ENCODE measurements around the gene ZNF862. TPM values are rescaled to one million over a fixed set of nuclear protein-coding genes. Genes with fewer than 3 reads are reported as not detected.

The ZNF862 gene
- total RNA-seq, 1 experiment from 2014 or later = 2.8 TPM

- no peak for DNase-seq (ENCODE audit: low read depth)
- in situ Hi-C loops (cut with HindIII; ENCODE audit: low pct_unique_long_range_greater_than_20kb, low sequenced_read_pairs) = no loop called here
Measured at GRCh38 chr7:149833495-149834130, 4.6 kb upstream of the ZNF862 start.

GRCh38 chr7:149834601-149835000, 3.6 kb upstream of the ZNF862 start:
- no peak for DNase-seq (ENCODE audit: low read depth)
- in situ Hi-C loops (cut with HindIII; ENCODE audit: low pct_unique_long_range_greater_than_20kb, low sequenced_read_pairs) = no loop called here

- no peak for DNase-seq (ENCODE audit: low read depth)
- in situ Hi-C loops (cut with HindIII; ENCODE audit: low pct_unique_long_range_greater_than_20kb, low sequenced_read_pairs) = no loop called here
Measured at GRCh38 chr7:149836434-149836833, 1.7 kb upstream of the ZNF862 start.

- no peak for DNase-seq (ENCODE audit: low read depth)
- in situ Hi-C loops (cut with HindIII; ENCODE audit: low pct_unique_long_range_greater_than_20kb, low sequenced_read_pairs) = no loop called here
Measured at GRCh38 chr7:149837564-149838223, 481 bp upstream of the ZNF862 start.

GRCh38 chr7:149838992-149839408, 825 bp downstream of the ZNF862 start:
- in situ Hi-C loops (cut with HindIII; ENCODE audit: low pct_unique_long_range_greater_than_20kb, low sequenced_read_pairs) = no loop called here
- no peak for DNase-seq (ENCODE audit: low read depth)

GRCh38 chr7:149839933-149840332, 1.8 kb downstream of the ZNF862 start:
- in situ Hi-C loops (cut with HindIII; ENCODE audit: low pct_unique_long_range_greater_than_20kb, low sequenced_read_pairs) = no loop called here
- DNase-seq (ENCODE audit: low read depth) = no peak

- no peak for DNase-seq (ENCODE audit: low read depth)
- in situ Hi-C loops (cut with HindIII; ENCODE audit: low pct_unique_long_range_greater_than_20kb, low sequenced_read_pairs) = no loop called here
Measured at GRCh38 chr7:149843566-149843965, 5.4 kb downstream of the ZNF862 start.

- DNase-seq (ENCODE audit: low read depth) = no peak
- in situ Hi-C loops (cut with HindIII; ENCODE audit: low pct_unique_long_range_greater_than_20kb, low sequenced_read_pairs) = no loop called here
Measured at GRCh38 chr7:149844445-149844844, 6.3 kb downstream of the ZNF862 start.

- no peak for DNase-seq (ENCODE audit: low read depth)
- in situ Hi-C loops (cut with HindIII; ENCODE audit: low pct_unique_long_range_greater_than_20kb, low sequenced_read_pairs) = no loop called here
Measured at GRCh38 chr7:149845257-149845980, 7.2 kb downstream of the ZNF862 start.

- no peak for DNase-seq (ENCODE audit: low read depth)
- in situ Hi-C loops (cut with HindIII; ENCODE audit: low pct_unique_long_range_greater_than_20kb, low sequenced_read_pairs) = no loop called here
Measured at GRCh38 chr7:149846021-149846420, 7.8 kb downstream of the ZNF862 start.

GRCh38 chr7:149846436-149847046, 8.4 kb downstream of the ZNF862 start:
- in situ Hi-C loops (cut with HindIII; ENCODE audit: low pct_unique_long_range_greater_than_20kb, low sequenced_read_pairs) = no loop called here
- DNase-seq (ENCODE audit: low read depth) = no peak

GRCh38 chr7:149849174-149849573, 11.0 kb downstream of the ZNF862 start:
- in situ Hi-C loops (cut with HindIII; ENCODE audit: low pct_unique_long_range_greater_than_20kb, low sequenced_read_pairs) = no loop called here
- no peak for DNase-seq (ENCODE audit: low read depth)

GRCh38 chr7:149850007-149850594, 11.9 kb downstream of the ZNF862 start:
- in situ Hi-C loops (cut with HindIII; ENCODE audit: low pct_unique_long_range_greater_than_20kb, low sequenced_read_pairs) = no loop called here
- no peak for DNase-seq (ENCODE audit: low read depth)

GRCh38 chr7:149850716-149851115, 12.5 kb downstream of the ZNF862 start:
- in situ Hi-C loops (cut with HindIII; ENCODE audit: low pct_unique_long_range_greater_than_20kb, low sequenced_read_pairs) = no loop called here
- no peak for DNase-seq (ENCODE audit: low read depth)

- no peak for DNase-seq (ENCODE audit: low read depth)
- in situ Hi-C loops (cut with HindIII; ENCODE audit: low pct_unique_long_range_greater_than_20kb, low sequenced_read_pairs) = no loop called here
Measured at GRCh38 chr7:149851449-149851848, 13.3 kb downstream of the ZNF862 start.

GRCh38 chr7:149853157-149853556, 15.0 kb downstream of the ZNF862 start:
- no peak for DNase-seq (ENCODE audit: low read depth)
- in situ Hi-C loops (cut with HindIII; ENCODE audit: low pct_unique_long_range_greater_than_20kb, low sequenced_read_pairs) = no loop called here

GRCh38 chr7:149854611-149855360, 16.6 kb downstream of the ZNF862 start:
- in situ Hi-C loops (cut with HindIII; ENCODE audit: low pct_unique_long_range_greater_than_20kb, low sequenced_read_pairs) = no loop called here
- peak; percentile 18 for DNase-seq (ENCODE audit: low read depth)
